HG03103 (cell line): ENCODE data around the gene NOPCHAP1.

Experiments
- ATAC-seq: cut with Tn5 transposase; IDR thresholded peaks from one replicate; pipeline ENCODE4 v1.9.1; 2021; ENCODE audit warnings: low read depth; ENCODE audit not compliant: unreplicated experiment

Gene NOPCHAP1

GRCh38 chr12:105015543-105015942 lies 29.4 kb downstream of the NOPCHAP1 start:
- no peak for ATAC-seq

DNA sequence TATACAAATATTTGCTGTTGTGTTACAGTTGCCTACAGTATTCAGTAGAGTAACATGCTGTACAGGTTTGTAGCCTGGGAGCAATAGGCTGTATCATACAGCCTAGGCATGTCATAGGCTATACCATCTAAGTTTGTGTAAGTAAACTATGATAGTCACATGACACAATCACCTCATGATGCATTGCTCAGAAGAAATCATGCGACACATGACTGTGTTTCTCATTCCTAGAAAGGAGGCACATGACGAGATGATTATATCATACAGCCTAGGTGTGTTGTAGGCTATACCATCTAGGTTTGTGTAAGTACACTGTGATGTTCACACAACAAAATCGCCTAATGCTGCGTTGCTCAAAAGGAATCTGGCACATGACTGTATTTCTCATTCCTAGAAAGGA lies 31.9 kb downstream of the NOPCHAP1 start:
- ATAC-seq, result no peak

GRCh38 chr12:105018776-105019175 lies 32.7 kb downstream of the NOPCHAP1 start:
- ATAC-seq, result no peak

DNA sequence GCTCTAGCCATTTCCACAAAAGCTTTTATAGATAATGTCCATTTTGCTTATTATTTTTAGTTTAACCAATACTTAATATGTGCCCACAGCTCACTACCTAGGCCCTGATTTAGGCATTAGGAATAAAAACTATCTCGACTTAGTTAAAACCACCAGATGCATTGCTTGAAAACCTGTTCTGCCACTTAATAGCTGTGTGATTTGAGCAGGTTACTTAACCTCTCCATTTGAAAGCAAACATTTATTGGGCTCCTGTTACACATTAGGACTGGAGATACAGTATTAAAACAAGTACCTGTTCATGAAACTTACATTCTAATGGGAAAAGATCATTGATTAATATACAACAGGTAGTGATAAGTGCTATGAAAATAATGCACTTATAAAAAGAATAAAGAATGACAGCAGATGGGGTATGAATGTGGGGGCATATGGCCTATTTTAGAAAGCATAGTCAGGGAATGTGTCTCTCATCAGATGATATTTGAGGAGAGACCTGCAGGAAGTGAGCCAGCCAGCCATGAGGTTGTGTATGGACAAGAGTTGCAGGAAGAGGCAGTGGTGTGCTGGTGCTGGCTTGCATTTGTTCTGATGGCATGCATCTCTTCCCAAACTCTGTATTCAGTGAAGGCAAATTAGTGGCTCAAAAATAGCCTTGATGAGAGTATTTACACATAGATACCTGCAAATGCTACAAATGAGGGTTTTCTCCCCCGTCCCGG lies 34.3 kb downstream of the NOPCHAP1 start:
- ATAC-seq, result no peak

- ATAC-seq, result no peak
Observed at GRCh38 chr12:105024928-105025327, 38.8 kb downstream of the NOPCHAP1 start.

DNA sequence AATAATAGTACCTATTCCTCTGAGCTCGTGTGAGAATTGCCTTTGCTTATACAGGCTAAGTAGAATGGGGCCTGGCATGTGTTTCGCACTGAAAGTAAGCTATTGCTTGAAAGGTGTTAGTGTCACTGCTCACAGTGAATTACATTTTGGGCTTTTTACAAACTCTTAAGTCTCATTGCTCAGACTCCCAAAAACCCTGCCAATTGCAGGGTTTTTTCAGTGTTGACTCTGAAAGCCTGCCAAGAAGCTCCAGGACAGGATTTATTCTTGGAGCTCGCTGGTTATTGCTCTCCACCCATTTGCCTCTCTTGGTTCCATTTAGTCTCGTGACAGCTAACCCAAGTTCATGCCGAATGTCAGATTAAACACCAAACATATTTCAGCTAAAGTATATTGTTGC lies 39.8 kb downstream of the NOPCHAP1 start:
- ATAC-seq, result no peak

DNA sequence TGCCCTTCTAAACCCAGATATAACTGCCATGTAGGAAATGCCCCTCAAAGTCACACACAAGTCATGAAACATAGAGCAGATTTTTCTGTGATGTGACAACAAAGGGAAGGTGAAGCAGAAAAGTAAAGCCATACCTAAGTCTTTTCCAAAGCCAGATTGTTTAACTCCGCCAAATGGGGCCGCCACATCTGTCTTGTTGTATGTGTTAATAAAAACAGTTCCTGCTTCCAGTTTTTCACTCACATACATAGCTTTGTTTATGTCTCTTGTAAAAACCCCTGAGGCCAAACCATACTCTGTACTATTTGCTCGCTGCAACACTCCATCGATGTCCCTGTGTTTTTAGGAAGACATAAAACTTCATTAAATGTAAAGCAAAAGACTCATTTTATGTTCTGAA lies 40.3 kb downstream of the NOPCHAP1 start:
- ATAC-seq, result no peak

GRCh38 chr12:105030820-105031807 lies 45.0 kb downstream of the NOPCHAP1 start:
- ATAC-seq, result peak; percentile 66

GRCh38 chr12:105032703-105033357 lies 46.7 kb downstream of the NOPCHAP1 start:
- no peak for ATAC-seq

DNA sequence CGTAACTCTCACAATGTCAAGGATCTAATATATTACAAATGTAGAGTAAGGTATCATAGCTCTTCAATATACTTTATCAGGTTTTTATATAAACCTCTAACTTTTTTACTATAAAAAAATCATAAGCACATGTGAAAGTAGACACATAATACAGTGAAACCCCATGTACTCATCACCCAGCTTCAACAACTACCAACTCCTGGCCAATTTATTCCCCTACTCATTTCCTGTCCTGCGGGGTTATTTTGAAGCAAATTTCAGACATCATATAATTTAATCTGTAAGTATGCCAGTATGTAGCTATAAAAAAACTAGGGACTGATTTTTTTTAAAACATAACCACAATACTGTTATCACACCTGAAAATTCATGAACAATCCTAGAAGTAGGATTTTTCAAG lies 47.7 kb downstream of the NOPCHAP1 start:
- no peak for ATAC-seq
